Measurements from ENCODE around the gene SRSF7.
"Not testable (repeated sequence)": the region's sequence is repeated elsewhere in the genome, so short reads cannot be mapped to it uniquely, and the experiment has no call there.

Gene SRSF7

GRCh38 chr2:38733300-38733971, 17.7 kb downstream of the SRSF7 start:
- in situ Hi-C loops (cut with MboI; ENCODE audit: low sequenced_read_pairs) = no loop called here

DNA sequence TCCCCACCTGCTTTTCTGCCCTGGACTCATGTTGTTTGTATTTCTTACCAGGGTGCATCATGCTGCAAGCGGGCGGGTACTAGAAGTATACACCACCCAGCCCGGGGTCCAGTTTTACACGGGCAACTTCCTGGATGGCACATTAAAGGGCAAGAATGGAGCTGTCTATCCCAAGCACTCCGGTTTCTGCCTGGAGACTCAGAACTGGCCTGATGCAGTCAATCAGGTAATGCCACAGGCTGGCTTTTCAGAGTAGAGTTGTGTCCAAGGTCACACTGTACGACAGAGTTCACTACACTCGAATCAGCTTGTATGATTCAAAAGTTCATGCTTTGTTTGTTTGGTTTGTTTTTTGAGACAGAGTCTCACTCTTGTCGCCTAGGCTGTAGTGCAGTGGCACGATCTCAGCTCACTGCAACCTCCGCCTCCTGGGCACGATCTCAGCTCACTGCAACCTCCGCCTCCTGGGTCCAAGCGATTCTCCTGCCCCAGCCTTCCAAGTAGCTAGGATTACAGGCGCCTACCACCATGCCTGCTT, 19.4 kb downstream of the SRSF7 start:
- in situ Hi-C loops (cut with MboI; ENCODE audit: low sequenced_read_pairs) = no loop called here

DNA sequence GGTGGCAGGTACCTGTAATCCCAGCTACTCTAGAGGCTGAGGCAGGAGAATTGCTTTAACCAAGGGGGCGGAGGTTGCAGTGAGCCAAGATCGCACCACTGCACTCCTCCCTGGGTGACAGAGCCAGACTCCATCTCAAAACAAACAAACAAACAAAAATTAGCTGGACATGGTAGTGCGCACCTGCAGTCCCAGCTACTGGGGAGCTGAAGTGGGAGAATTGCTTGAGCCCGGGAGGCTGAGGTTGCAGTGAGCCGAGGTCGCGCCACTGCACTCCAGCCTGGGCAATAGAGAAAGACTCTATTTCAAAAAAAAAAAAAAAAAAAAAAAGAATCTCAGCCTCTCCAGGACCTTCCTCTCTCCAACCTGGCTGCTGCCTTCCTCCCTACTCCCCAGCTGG, 20.1 kb downstream of the SRSF7 start:
- in situ Hi-C loops (cut with MboI; ENCODE audit: low sequenced_read_pairs) = no loop called here

DNA sequence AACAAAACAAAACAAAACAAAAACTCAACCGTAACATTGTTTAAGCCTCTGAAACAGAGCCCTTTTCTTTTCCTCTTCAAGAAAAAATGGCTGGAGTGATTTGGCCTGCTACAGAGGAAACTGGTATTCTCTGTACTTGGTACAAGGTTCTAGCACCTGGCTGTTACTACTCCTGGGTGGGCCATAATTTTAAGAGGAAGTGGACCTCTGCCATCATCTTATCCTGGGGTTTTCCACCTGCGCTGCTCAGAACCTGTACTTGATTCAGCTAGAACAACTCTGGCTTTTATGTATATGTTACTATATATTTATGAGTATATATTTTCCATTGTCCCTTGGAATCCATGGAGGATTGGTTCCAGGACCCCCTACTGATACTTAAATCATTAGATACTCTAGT, 22.5 kb downstream of the SRSF7 start:
- in situ Hi-C loops (cut with MboI; ENCODE audit: low sequenced_read_pairs) = no loop called here

- in situ Hi-C loops (cut with MboI; ENCODE audit: low sequenced_read_pairs) = no loop called here
Measured at GRCh38 chr2:38727661-38728060, 23.5 kb downstream of the SRSF7 start.

GRCh38 chr2:38723173-38723572, 28.0 kb downstream of the SRSF7 start:
- in situ Hi-C loops (cut with MboI; ENCODE audit: low sequenced_read_pairs) = no loop called here

DNA sequence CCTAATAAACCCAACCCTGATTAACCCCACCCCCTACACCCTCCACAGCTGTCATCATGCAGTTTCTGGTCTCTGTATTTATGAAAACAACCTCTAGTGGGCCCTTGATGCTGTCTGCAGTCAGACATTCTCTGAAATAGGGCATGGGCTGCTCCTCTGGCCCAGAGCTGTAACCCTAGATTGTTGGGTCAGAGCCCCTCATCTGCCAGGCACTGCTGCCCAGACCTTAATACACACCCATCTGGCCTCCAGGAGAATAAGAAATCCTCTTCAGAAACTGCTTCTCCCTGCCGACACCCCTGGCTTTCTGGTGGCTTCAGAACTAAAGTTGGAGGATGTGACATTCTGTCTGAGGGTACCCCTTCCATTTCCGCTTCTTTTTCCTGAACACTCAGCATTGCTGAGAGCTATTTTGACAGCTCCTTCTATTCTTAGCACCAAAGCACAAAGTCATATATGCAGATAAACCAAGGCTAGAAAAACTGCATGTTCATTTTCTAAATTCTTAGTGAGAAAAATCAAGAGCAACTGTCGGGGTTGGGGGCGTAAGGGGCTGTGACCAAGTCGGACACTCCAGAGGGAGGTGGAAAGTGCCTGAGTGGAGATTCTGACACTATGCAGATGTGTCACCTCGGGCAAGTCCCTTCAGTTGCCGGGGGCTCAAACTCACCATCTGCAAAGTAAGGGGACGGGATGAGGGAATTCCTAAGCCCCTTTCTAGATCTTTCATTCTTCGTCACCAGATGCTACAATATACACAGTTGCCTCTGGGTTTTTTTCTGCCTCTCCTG, 28.7 kb downstream of the SRSF7 start:
- in situ Hi-C loops (cut with MboI; ENCODE audit: low sequenced_read_pairs) = no loop called here

DNA sequence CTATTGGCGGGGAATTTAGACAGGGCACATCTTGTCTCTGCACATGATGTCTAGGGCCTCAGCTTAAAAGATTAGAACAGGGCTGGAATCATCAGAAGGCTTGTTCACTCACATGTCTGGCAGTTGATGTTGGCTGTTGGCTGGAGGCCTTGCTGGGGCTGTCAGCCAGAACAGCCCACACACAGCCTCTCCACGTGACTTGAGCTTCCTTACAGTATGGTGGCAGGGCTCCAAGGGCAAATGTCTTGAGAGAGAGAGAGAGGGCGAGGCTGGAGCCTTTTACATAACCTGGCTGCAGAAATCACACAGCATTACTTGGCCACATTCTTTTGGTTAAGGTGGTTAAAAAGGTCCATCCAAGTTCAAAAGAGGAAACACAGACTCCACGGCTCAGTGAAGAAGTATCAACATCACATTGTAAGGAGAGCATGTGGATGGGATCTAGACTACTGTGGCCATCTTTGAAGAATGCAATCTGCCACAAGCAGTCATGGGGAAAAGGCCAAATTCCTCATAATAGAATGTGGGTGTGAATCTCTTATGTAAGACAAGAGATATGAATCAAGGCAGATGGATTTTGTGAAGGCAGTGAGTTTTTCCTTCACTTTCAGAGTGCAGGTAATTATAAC, 30.4 kb downstream of the SRSF7 start:
- in situ Hi-C loops (cut with MboI; ENCODE audit: low sequenced_read_pairs) = no loop called here

- in situ Hi-C loops (cut with MboI; ENCODE audit: low sequenced_read_pairs) = no loop called here
Measured at GRCh38 chr2:38719706-38720105, 31.5 kb downstream of the SRSF7 start.

GRCh38 chr2:38718601-38719000, 32.6 kb downstream of the SRSF7 start:
- in situ Hi-C loops (cut with MboI; ENCODE audit: low sequenced_read_pairs) = no loop called here

GRCh38 chr2:38716185-38716584, 35.0 kb downstream of the SRSF7 start:
- in situ Hi-C loops (cut with MboI; ENCODE audit: low sequenced_read_pairs) = no loop called here

DNA sequence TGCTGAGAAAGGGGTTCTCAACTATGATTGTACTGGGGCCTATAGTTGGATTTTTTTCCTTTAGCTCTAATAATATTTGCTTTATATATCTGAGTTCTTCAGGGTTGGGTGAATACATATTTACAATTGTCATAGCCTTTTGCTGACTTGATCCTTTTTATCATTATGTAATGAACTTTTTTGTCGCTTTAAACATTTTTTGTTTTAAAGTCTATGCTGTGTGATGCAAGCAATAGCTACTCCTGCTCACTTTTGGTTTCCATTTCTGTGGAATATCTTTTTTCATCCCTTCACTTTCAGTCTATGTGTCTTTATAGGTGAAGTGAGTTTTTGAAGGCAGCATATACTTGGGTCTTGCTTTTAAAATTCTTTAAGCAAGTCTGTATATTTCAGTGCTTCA, 36.2 kb downstream of the SRSF7 start:
- in situ Hi-C loops (cut with MboI; ENCODE audit: low sequenced_read_pairs) = not testable (repeated sequence)

GRCh38 chr2:38713338-38713737, 37.8 kb downstream of the SRSF7 start:
- in situ Hi-C loops (cut with MboI; ENCODE audit: low sequenced_read_pairs) = no loop called here

GRCh38 chr2:38712871-38713270, 38.3 kb downstream of the SRSF7 start:
- in situ Hi-C loops (cut with MboI; ENCODE audit: low sequenced_read_pairs) = no loop called here

- in situ Hi-C loops (cut with MboI; ENCODE audit: low sequenced_read_pairs) = no loop called here
Measured at GRCh38 chr2:38712413-38712812, 38.7 kb downstream of the SRSF7 start.

GRCh38 chr2:38711558-38711957, 39.6 kb downstream of the SRSF7 start:
- in situ Hi-C loops (cut with MboI; ENCODE audit: low sequenced_read_pairs) = no loop called here

DNA sequence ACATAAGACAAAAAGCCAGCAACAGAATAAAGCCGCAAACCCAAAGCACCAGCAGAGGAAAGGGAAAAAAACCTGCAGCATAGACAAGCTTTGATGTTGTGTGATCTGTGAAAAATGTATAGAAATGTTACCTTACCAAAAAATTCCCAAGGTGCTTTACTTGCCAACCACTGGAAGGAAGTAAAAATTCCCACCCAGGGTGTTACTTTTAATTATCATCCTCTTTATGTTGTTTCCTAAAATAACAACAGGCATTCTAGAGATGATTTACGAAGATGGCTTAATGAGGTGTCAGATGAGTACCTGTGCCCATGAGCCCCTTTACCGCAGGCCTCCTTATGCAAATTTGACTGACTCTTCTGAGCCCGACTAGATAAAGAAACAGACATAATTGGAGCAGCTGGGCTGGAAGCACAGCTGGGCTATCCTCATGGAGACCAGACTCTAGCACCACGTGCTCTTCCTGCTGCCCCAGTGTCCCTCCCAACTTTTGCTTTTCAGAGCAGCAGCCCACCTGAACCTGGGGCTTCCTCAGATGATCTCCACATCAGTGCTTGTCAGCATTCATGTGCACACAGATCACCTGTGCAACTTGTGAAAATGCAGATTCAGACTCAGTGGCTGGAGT, 41.5 kb downstream of the SRSF7 start:
- in situ Hi-C loops (cut with MboI; ENCODE audit: low sequenced_read_pairs) = no loop called here

DNA sequence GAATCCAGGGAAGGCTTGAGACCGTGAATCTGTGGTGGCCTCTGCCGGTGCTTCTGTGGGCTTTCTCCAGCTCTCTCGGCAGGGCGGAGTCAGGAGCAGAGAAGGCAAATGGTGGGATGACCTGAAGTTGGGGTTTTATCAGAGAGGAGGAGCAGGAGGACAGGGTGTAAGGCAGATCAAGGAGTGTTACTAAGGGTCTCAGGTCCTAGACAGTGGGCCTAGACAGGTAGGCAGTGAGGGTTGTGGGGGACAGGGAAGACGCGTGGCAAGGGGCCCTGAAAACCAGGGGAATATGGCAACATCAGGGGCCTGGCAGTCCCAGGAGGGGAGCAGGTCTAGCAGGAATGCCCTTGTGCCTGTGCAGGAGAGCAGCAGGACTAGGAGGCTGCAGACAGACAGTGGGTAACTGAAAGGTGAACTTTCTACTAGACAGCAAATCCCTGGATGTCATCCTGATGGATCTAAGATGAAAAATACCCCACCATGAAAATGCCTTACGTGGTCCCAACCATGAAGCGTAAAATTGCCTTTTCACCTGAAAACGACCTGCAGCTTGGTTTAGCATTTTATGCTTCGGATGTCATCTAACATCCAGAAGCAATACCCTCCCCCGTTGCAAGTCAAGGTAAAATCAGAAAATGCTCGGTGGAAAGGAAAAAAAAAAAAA, 42.1 kb downstream of the SRSF7 start:
- in situ Hi-C loops (cut with MboI; ENCODE audit: low sequenced_read_pairs) = no loop called here

GRCh38 chr2:38708491-38708890, 42.7 kb downstream of the SRSF7 start:
- in situ Hi-C loops (cut with MboI; ENCODE audit: low sequenced_read_pairs) = not testable (repeated sequence)

GRCh38 chr2:38706846-38707345, 44.3 kb downstream of the SRSF7 start:
- in situ Hi-C loops (cut with MboI; ENCODE audit: low sequenced_read_pairs) = no loop called here

DNA sequence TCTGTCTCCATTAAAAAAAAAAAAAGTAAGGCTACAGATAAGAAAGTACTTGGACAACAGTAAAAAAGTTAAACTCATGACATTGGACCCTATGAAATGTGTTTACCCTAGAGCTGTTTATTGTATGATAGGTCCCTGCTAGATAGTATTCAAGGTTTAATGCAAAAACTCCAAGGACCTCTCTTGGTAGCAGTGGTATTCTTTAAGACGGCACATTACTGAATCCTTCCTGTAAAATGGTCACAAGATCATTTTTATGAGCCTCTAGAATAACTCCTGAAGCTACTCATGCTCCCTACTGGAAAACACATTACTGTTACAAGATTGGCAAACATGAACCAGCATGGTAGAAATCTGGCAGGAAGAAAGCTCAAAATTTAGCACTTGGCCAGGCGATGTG, 46.5 kb downstream of the SRSF7 start:
- in situ Hi-C loops (cut with MboI; ENCODE audit: low sequenced_read_pairs) = no loop called here
